Activated CD8-positive, alpha-beta memory T cell treated with anti-CD3 and anti-CD28 coated beads for 24 hours (primary cell): Measurements from ENCODE around the gene CRTC3.

Experiments
- DNase-seq: peaks from one replicate; pipeline ENCODE4 v3.0.0-alpha.2; 2020

The CRTC3 gene

GRCh38 chr15:90564051-90564450 is 34.3 kb downstream of the CRTC3 start:
- no peak for DNase-seq

- DNase-seq = no peak
Observed at GRCh38 chr15:90564590-90564989, 34.9 kb downstream of the CRTC3 start.

- DNase-seq = no peak
Observed at GRCh38 chr15:90565866-90566265, 36.1 kb downstream of the CRTC3 start.

GRCh38 chr15:90570643-90571042 is 40.9 kb downstream of the CRTC3 start:
- no peak for DNase-seq

- peak; percentile 53 for DNase-seq
Observed at GRCh38 chr15:90571063-90571541, 41.4 kb downstream of the CRTC3 start.

GRCh38 chr15:90572893-90573292 is 43.2 kb downstream of the CRTC3 start:
- no peak for DNase-seq

GRCh38 chr15:90576711-90577389 is 47.1 kb downstream of the CRTC3 start:
- no peak for DNase-seq

GRCh38 chr15:90579213-90579612 is 49.5 kb downstream of the CRTC3 start:
- no peak for DNase-seq

GRCh38 chr15:90580099-90580498 is 50.4 kb downstream of the CRTC3 start:
- no peak for DNase-seq

GRCh38 chr15:90580541-90580940 is 50.8 kb downstream of the CRTC3 start:
- no peak for DNase-seq

GRCh38 chr15:90580946-90581345 is 51.2 kb downstream of the CRTC3 start:
- no peak for DNase-seq

- no peak for DNase-seq
Observed at GRCh38 chr15:90581771-90582352, 52.1 kb downstream of the CRTC3 start.

- no peak for DNase-seq
Observed at GRCh38 chr15:90582553-90582952, 52.8 kb downstream of the CRTC3 start.

GRCh38 chr15:90583471-90584252 is 53.9 kb downstream of the CRTC3 start:
- no peak for DNase-seq

- DNase-seq = no peak
Observed at GRCh38 chr15:90584841-90585240, 55.1 kb downstream of the CRTC3 start.

- DNase-seq = no peak
Observed at GRCh38 chr15:90585863-90586262, 56.1 kb downstream of the CRTC3 start.

GRCh38 chr15:90586948-90587347 is 57.2 kb downstream of the CRTC3 start:
- DNase-seq = no peak

- no peak for DNase-seq
Observed at GRCh38 chr15:90588427-90588826, 58.7 kb downstream of the CRTC3 start.

- DNase-seq = no peak
Observed at GRCh38 chr15:90591524-90591923, 61.8 kb downstream of the CRTC3 start.

- no peak for DNase-seq
Observed at GRCh38 chr15:90592131-90592881, 62.6 kb downstream of the CRTC3 start.

GRCh38 chr15:90593499-90594158 is 63.9 kb downstream of the CRTC3 start:
- DNase-seq = no peak

GRCh38 chr15:90594301-90594738 is 64.6 kb downstream of the CRTC3 start:
- peak; percentile 83 for DNase-seq

GRCh38 chr15:90595763-90596155 is 66.0 kb downstream of the CRTC3 start:
- no peak for DNase-seq
